Activated naive CD4-positive, alpha-beta T cell treated with anti-CD3 and anti-CD28 coated beads, Interleukin-2, amount 50 U/mL, for 24 hours (primary cell): ENCODE measurements around the gene ROBO3.

Source experiments
- H3K27ac Mint-ChIP-seq: one replicate; pipeline ENCODE4 v1.8.0; 2021; ENCODE audit warnings: mild to moderate bottlenecking, mixed read lengths
- H3K27me3 Mint-ChIP-seq: one replicate; pipeline ENCODE4 v1.8.0; 2021; ENCODE audit warnings: mixed read lengths
- H3K36me3 Mint-ChIP-seq: one replicate; pipeline ENCODE4 v1.8.0; 2021; ENCODE audit warnings: mixed read lengths
- H3K4me1 Mint-ChIP-seq: one replicate; pipeline ENCODE4 v1.8.0; 2021; ENCODE audit warnings: mixed read lengths
- H3K4me3 Mint-ChIP-seq: one replicate; pipeline ENCODE4 v1.8.0; 2021; ENCODE audit warnings: mild to moderate bottlenecking, mixed read lengths
- H3K9me3 Mint-ChIP-seq: one replicate; pipeline ENCODE4 v1.8.0; 2021; ENCODE audit warnings: mixed read lengths

Gene ROBO3

GRCh38 chr11:124839128-124839971, 25.9 kb upstream of the ROBO3 start:
- Mint-ChIP-seq H3K27ac (no peak overlapping the region), H3K27me3 (peaks cover 52% of the 10 kb centered on the region), H3K4me1 (peaks cover 21% of the 10 kb centered on the region), H3K36me3 (no peaks in the 10 kb centered on the region), H3K4me3 (no peak overlapping the region), H3K9me3 (no peaks in the 10 kb centered on the region)

DNA sequence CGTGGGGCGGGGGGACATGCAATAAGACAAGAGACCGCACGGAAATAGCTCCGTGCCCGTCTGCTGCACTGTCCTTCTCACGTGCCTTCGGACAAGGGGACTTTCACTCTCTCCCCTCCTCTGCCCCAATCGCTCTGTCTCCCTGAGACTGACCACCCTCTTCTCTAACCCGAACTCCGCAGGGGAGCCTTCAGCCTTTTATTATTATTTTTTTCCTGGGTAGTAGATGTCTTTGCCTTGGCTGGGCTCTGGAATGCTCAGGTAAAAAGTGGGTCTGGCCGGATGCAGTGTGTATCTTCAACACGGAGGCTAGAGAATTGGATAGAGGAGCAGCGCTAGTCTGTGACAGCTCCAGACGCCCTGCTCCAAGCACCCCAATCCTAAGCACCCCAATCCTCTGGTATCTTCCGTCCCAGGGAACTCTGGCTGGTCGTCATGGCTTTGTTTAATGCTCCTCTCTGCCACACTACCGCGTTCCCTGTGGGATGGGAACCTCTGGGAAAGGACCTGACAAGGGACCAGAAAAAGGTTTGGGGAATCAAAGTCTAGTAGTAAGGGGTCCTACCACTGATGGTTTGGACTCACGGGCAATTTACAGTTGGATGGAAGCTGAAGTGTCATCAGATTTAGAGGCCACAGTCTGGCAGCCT, 25.1 kb upstream of the ROBO3 start:
- Mint-ChIP-seq H3K36me3 (no peaks in the 10 kb centered on the region), H3K4me1 (peaks cover 24% of the 10 kb centered on the region), H3K27me3 (peaks cover 56% of the 10 kb centered on the region), H3K4me3 (peak overlapping the region; percentile 67), H3K27ac (no peak overlapping the region), H3K9me3 (no peaks in the 10 kb centered on the region)

- Mint-ChIP-seq H3K4me3 (peak overlapping the region; percentile 1), H3K27ac (no peak overlapping the region), H3K27me3 (peaks cover 61% of the 10 kb centered on the region), H3K36me3 (no peaks in the 10 kb centered on the region), H3K4me1 (peaks cover 25% of the 10 kb centered on the region), H3K9me3 (no peaks in the 10 kb centered on the region)
These were observed 24.6 kb upstream of the ROBO3 start for GRCh38 chr11:124840666-124841065.

DNA sequence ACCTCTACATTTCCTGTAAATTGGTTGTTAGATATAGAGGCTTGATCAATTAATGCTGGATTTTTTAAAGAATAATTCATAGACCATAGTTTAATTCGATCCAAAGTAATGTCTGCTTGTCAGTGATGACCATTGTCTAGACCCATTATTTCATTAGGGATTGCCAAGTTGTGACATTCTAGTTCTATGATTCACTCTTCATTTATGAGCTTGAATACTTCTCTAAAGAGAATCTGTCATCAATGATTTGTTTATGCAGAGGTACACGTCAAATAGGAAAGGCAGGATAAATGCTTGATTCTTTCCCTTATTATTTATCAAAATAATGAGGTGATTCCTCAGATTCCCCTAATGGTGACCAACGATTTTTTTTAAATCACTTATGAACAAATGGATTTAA, 24.0 kb upstream of the ROBO3 start:
- no peak overlapping the region for H3K4me3 Mint-ChIP-seq
- peaks cover 65% of the 10 kb centered on the region for H3K27me3 Mint-ChIP-seq
- peaks cover 22% of the 10 kb centered on the region for H3K4me1 Mint-ChIP-seq
- no peaks in the 10 kb centered on the region for H3K36me3 Mint-ChIP-seq
- no peak overlapping the region for H3K27ac Mint-ChIP-seq
- H3K9me3 Mint-ChIP-seq, result no peaks in the 10 kb centered on the region

DNA sequence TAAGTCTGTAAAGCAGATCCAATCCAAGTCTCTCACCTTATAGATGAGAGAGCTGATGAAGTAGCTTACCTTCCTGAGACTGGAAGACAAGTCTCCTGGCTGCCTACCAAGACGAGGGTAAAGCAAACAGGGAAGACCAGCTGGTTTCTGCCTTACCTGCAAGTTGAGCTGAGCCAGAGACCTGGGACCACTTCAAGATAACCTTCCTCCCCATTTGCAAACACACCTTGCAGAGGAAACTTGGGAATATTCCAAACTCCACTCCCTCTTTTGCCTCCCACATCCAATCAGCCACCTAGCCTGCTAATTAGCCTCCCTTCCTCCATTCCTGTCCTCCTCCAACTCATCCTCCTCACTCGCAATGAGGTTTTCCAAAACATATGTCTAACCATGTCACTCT, 23.4 kb upstream of the ROBO3 start:
- Mint-ChIP-seq H3K4me3 (no peak overlapping the region), H3K4me1 (peaks cover 18% of the 10 kb centered on the region), H3K27me3 (peaks cover 66% of the 10 kb centered on the region), H3K27ac (no peak overlapping the region), H3K9me3 (no peaks in the 10 kb centered on the region), H3K36me3 (no peaks in the 10 kb centered on the region)

- H3K9me3 Mint-ChIP-seq, result no peaks in the 10 kb centered on the region
- peaks cover 69% of the 10 kb centered on the region for H3K27me3 Mint-ChIP-seq
- H3K36me3 Mint-ChIP-seq, result no peaks in the 10 kb centered on the region
- H3K4me1 Mint-ChIP-seq, result peaks cover 14% of the 10 kb centered on the region
- H3K27ac Mint-ChIP-seq, result peak overlapping the region; percentile 38
- no peak overlapping the region for H3K4me3 Mint-ChIP-seq
These were observed 22.9 kb upstream of the ROBO3 start for GRCh38 chr11:124842305-124842704.

DNA sequence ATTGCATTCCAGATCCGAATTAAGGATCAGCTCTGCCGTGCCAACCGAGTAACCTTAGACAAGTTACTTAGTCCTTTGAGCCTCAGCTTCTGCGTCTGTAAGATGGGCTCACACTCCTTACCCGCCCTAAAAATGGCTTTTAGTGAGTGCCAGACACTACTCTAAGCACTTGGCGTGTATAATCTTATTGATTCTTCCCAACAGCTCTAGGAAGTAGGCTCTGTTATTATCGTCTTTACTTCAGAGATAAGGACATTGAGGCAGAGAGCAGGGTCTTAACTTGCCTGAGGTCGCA, 21.7 kb upstream of the ROBO3 start:
- H3K27ac Mint-ChIP-seq, result peak overlapping the region; percentile 37

DNA sequence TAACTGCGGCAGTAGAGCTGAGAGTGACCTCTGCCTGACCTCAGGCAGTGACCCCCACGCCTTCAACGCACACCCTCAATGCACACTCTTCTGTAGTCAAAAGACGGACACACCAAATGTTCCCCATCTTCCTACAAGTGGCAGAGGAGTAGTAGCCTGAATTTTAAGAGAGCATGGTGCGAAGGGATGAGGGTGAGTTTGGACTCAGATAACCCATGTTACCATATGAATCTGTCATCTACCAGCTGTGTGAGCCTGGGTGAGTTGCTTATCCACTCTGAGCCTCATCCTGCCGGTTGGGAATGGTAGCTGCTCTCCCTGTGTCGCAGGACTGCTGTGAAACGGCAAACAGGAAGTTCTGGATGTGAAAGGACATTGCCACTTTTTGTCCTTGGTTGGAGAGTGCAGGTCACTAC, 20.6 kb upstream of the ROBO3 start:
- H3K36me3 Mint-ChIP-seq, result no peaks in the 10 kb centered on the region
- H3K27me3 Mint-ChIP-seq, result peaks cover 71% of the 10 kb centered on the region
- H3K27ac Mint-ChIP-seq, result no peak overlapping the region
- no peak overlapping the region for H3K4me3 Mint-ChIP-seq
- peaks cover 14% of the 10 kb centered on the region for H3K4me1 Mint-ChIP-seq
- no peaks in the 10 kb centered on the region for H3K9me3 Mint-ChIP-seq

More for the DNA sequence above, 21.7 kb upstream of the ROBO3 start:
- Mint-ChIP-seq H3K27me3 (peaks cover 71% of the 10 kb centered on the region), H3K4me1 (peaks cover 14% of the 10 kb centered on the region), H3K36me3 (no peaks in the 10 kb centered on the region), H3K4me3 (no peak overlapping the region), H3K9me3 (no peaks in the 10 kb centered on the region)

GRCh38 chr11:124846070-124846673, 19.1 kb upstream of the ROBO3 start:
- peaks cover 8% of the 10 kb centered on the region for H3K4me1 Mint-ChIP-seq
- H3K9me3 Mint-ChIP-seq, result no peaks in the 10 kb centered on the region

GRCh38 chr11:124859171-124859570, 6.1 kb upstream of the ROBO3 start:
- no peaks in the 10 kb centered on the region for H3K9me3 Mint-ChIP-seq
- H3K4me1 Mint-ChIP-seq, result peaks cover 11% of the 10 kb centered on the region
- no peak overlapping the region for H3K27ac Mint-ChIP-seq
- no peaks in the 10 kb centered on the region for H3K36me3 Mint-ChIP-seq
- peaks cover 28% of the 10 kb centered on the region for H3K27me3 Mint-ChIP-seq
- no peak overlapping the region for H3K4me3 Mint-ChIP-seq

More at GRCh38 chr11:124846070-124846673, 19.1 kb upstream of the ROBO3 start:
- no peak overlapping the region for H3K27ac Mint-ChIP-seq
- H3K36me3 Mint-ChIP-seq, result no peaks in the 10 kb centered on the region
- no peak overlapping the region for H3K4me3 Mint-ChIP-seq
- H3K27me3 Mint-ChIP-seq, result peaks cover 69% of the 10 kb centered on the region

GRCh38 chr11:124861670-124862069, 3.6 kb upstream of the ROBO3 start:
- Mint-ChIP-seq H3K4me1 (peaks cover 21% of the 10 kb centered on the region), H3K27me3 (peaks cover 42% of the 10 kb centered on the region), H3K9me3 (no peaks in the 10 kb centered on the region), H3K4me3 (no peak overlapping the region), H3K36me3 (no peaks in the 10 kb centered on the region), H3K27ac (no peak overlapping the region)

- H3K36me3 Mint-ChIP-seq, result peaks cover 1% of the 10 kb centered on the region
- H3K4me3 Mint-ChIP-seq, result no peak overlapping the region
- H3K4me1 Mint-ChIP-seq, result peaks cover 32% of the 10 kb centered on the region
- peaks cover 54% of the 10 kb centered on the region for H3K27me3 Mint-ChIP-seq
- H3K27ac Mint-ChIP-seq, result no peak overlapping the region
- H3K9me3 Mint-ChIP-seq, result no peaks in the 10 kb centered on the region
These were observed 2.0 kb upstream of the ROBO3 start for GRCh38 chr11:124863137-124863825.

DNA sequence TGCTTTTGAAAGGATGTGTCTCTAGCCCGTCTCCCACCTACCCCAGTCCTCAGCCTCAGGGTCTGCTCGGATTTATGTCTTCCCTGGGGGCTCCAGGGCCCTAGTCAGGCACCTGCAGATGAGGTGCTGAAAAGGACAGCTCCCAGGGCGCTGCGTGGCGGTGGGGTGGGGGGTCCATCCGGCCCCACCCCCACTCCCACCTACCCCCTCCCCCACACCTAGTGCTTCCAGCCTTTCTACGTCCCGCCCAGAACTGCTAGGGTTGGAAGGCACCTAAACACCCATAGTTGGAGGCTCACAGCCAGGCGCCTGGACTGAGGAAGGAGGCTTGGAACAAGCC, 1.4 kb upstream of the ROBO3 start:
- H3K4me3 Mint-ChIP-seq, result no peak overlapping the region
- no peaks in the 10 kb centered on the region for H3K9me3 Mint-ChIP-seq
- H3K27ac Mint-ChIP-seq, result no peak overlapping the region
- H3K36me3 Mint-ChIP-seq, result peaks cover 1% of the 10 kb centered on the region
- peaks cover 35% of the 10 kb centered on the region for H3K4me1 Mint-ChIP-seq
- peaks cover 57% of the 10 kb centered on the region for H3K27me3 Mint-ChIP-seq

GRCh38 chr11:124864176-124864891, 898 bp upstream of the ROBO3 start:
- H3K4me3 Mint-ChIP-seq, result no peak overlapping the region
- H3K4me1 Mint-ChIP-seq, result peaks cover 36% of the 10 kb centered on the region
- H3K27ac Mint-ChIP-seq, result no peak overlapping the region
- peaks cover 57% of the 10 kb centered on the region for H3K27me3 Mint-ChIP-seq
- peaks cover 1% of the 10 kb centered on the region for H3K36me3 Mint-ChIP-seq
- H3K9me3 Mint-ChIP-seq, result no peaks in the 10 kb centered on the region

- Mint-ChIP-seq H3K27ac (no peak overlapping the region), H3K9me3 (no peaks in the 10 kb centered on the region), H3K36me3 (peaks cover 1% of the 10 kb centered on the region), H3K4me3 (no peak overlapping the region), H3K4me1 (peaks cover 41% of the 10 kb centered on the region), H3K27me3 (peaks cover 58% of the 10 kb centered on the region)
These were observed 396 bp upstream of the ROBO3 start for GRCh38 chr11:124864892-124865180.
